Body of pancreas (tissue), 4 donors: ENCODE measurements around the gene FUT2. TPM values are rescaled to one million over a fixed set of nuclear protein-coding genes. Genes with fewer than 3 reads are reported as not detected.
"Not testable (repeated sequence)": the region's sequence is repeated elsewhere in the genome, so short reads cannot be mapped to it uniquely, and the experiment has no call there.

ENCODE experiments used
- ATAC-seq: fragments of 150-250 bp; one replicate; pipeline ENCODE4 v1.9.1; 2016
- DNase-seq, 4 donors: peaks; one replicate each; pipeline ENCODE4 v3.0.0-alpha.2; 2019
- H3K27ac ChIP-seq, 4 donors: fragments of 200-600 bp; sonication (generic); 1 replicate in 3 of 4; 2 replicates in 1 of 4; pipeline versions ENCODE4 v1.5.1 to v1.6.1; 2016 to 2019; ENCODE audit warnings: mild to moderate bottlenecking in 1 of 4, mixed read lengths in 1 of 4, moderate library complexity in 1 of 4
- H3K27me3 ChIP-seq, 2 donors: fragments of 200-600 bp; sonication (generic); one replicate each; pipeline ENCODE4 v1.6.0; 2016; ENCODE audit warnings: mild to moderate bottlenecking in 1 of 2
- H3K36me3 ChIP-seq, 2 donors: fragments of 200-600 bp; sonication (generic); replicated peaks in 1 of 2; 2 replicates each; pipeline ENCODE4 v1.5.1; 2016; ENCODE audit warnings: low read depth in 2 of 2; ENCODE audit not compliant: insufficient read depth in 1 of 2
- H3K4me1 ChIP-seq: fragments of 200-600 bp; sonication (generic); one replicate; pipeline ENCODE4 v1.6.0; 2016
- H3K4me3 ChIP-seq, 2 donors: fragments of 200-600 bp; sonication (generic); 1 replicate in 1 of 2; 2 replicates in 1 of 2; pipeline ENCODE4 v1.5.1; 2016 to 2019
- H3K9me3 ChIP-seq, 3 donors: fragments of 200-600 bp; sonication (generic); 1 replicate in 2 of 3; 2 replicates in 1 of 3; pipeline ENCODE4 v1.5.1; 2016
- CTCF ChIP-seq, 7 experiments: fragments of 450-650 bp in 4 of 7; fragments of 200-600 bp in 3 of 7; sonication (generic) in 3 of 7; IDR thresholded peaks; one replicate each; pipeline ENCODE4 v1.5.1; 2016 to 2019; ENCODE audit warnings: antibody characterized with exemption in 7 of 7
- POLR2A ChIP-seq, 3 donors: fragments of 450-650 bp; IDR thresholded peaks; one replicate each; pipeline ENCODE4 v1.6.1; 2016; ENCODE audit warnings: antibody characterized with exemption in 3 of 3, mild to moderate bottlenecking in 2 of 3
- WGBS, 2 donors: methylation state at CpG; one replicate each; pipeline ENCODE4 v1.1.5; 2017; 5-methylcytosine and 5-hydroxymethylcytosine counted together
- intact Hi-C: fragments of 100-400 bp; cut with DNase I; formaldehyde crosslinking; loops from one replicate; pipeline ENCODE4 v1.15.1; 2023
- total RNA-seq, 2 donors: library from RNA; depleted of rRNA; stranded (reverse); fragments of >200 nt; gene quantifications; one replicate each; pipeline ENCODE4 v1.1.0, GENCODE V29; 2016

The FUT2 gene
- total RNA-seq, 2 donors from 2014 or later = 2.0 to 3.4 TPM

DNA sequence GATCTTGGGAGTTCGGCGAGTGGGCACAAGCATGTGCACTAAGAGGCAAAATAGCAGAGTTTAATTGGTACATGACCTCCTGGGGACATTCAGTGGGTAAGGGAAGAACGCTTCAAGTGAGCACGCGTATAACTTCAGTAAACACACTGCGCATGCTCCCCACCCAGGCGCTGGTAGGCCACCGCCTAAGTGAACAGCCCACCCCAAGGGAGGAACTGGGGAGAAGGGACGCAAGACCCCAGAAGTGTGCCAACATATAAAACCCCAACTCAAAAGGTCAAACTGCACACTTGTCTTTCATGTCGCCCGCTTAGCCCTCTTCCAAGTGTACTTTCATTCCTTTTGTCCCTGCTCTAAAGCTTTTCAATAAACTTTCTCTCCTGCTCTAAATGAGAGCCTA, 12.4 kb upstream of the FUT2 start:
- Histone ChIP-seq H3K27ac (no peak overlapping the region), H3K4me3 (no peak overlapping the region), H3K36me3 (no peaks in the 10 kb centered on the region), H3K27me3 (no peaks in the 10 kb centered on the region), H3K9me3 (no peaks in the 10 kb centered on the region), H3K4me1 (peaks cover 19% of the 10 kb centered on the region)
- no peak for ATAC-seq
- TF ChIP-seq POLR2A (IDR thresholded peaks at IDR 0.05) (no peak), CTCF (IDR thresholded peaks at IDR 0.05) (no peak)
- WGBS, 2 donors = 73 to 88% methylated on average over 11 of the region's 11 CpGs
- intact Hi-C loops = no loop called here
- DNase-seq = peak in 2 of 4 donors; percentile 25 to 38

- no peak overlapping the region for H3K4me3 ChIP-seq
- intact Hi-C loops = no loop called here
- no peak for TF ChIP-seq POLR2A (IDR thresholded peaks at IDR 0.05)
- no peak for TF ChIP-seq CTCF (IDR thresholded peaks at IDR 0.05)
- H3K9me3 ChIP-seq = no peaks in the 10 kb centered on the region
- H3K27me3 ChIP-seq = no peaks in the 10 kb centered on the region
- no peak overlapping the region for H3K27ac ChIP-seq
- H3K4me1 ChIP-seq = peaks cover 15% of the 10 kb centered on the region
- DNase-seq = no peak
- no peak for ATAC-seq
- 86 to 91% methylated on average over 9 of the region's 9 CpGs for WGBS, 2 donors
- no peaks in the 10 kb centered on the region for H3K36me3 ChIP-seq
Measured at GRCh38 chr19:48685583-48685982, 10.2 kb upstream of the FUT2 start.

GRCh38 chr19:48686088-48686487, 9.7 kb upstream of the FUT2 start:
- intact Hi-C loops = no loop called here
- Histone ChIP-seq H3K4me1 (peaks cover 15% of the 10 kb centered on the region), H3K27me3 (no peaks in the 10 kb centered on the region), H3K36me3 (no peaks in the 10 kb centered on the region), H3K4me3 (no peak overlapping the region), H3K27ac (no peak overlapping the region), H3K9me3 (no peaks in the 10 kb centered on the region)
- TF ChIP-seq CTCF (IDR thresholded peaks at IDR 0.05) (no peak), POLR2A (IDR thresholded peaks at IDR 0.05) (no peak)
- ATAC-seq (no peak), DNase-seq (no peak)
- 89 to 94% methylated on average over 3 of the region's 3 CpGs for WGBS, 2 donors

- intact Hi-C loops, H3K4me3 ChIP-seq, H3K27ac ChIP-seq, ATAC-seq, H3K9me3 ChIP-seq, H3K36me3 ChIP-seq, H3K27me3 ChIP-seq, DNase-seq: not testable (repeated sequence)
- H3K4me1 ChIP-seq = peaks cover 15% of the 10 kb centered on the region
- 94 to 97% methylated on average over 7 of the region's 7 CpGs for WGBS, 2 donors
Measured at GRCh38 chr19:48686637-48687036, 9.1 kb upstream of the FUT2 start.

DNA sequence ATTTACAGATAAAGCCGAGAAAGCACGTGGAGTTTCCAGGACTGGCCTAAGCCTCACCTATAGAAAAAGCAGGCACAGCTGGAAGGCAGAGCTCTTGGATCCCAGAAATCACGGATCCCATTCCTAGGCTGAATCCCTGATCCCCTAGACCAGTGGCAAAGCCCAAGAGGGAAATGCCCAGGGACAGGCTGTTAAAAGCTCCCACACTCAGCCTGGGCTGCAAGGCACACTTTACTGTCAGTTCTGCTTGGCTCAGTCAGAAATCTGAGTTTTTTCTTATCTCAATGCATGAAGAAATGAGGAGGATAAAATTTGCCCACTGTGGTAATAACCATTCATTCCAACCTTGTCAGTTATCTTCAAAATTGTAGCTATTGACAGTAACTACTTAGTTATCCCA, 8.0 kb upstream of the FUT2 start:
- intact Hi-C loops = no loop called here

More for the DNA sequence above, 8.0 kb upstream of the FUT2 start:
- 86 to 100% methylated on average over 3 of the region's 3 CpGs for WGBS, 2 donors
- Histone ChIP-seq H3K4me3 (no peak overlapping the region), H3K27me3 (no peaks in the 10 kb centered on the region), H3K27ac (no peak overlapping the region), H3K4me1 (peaks cover 15% of the 10 kb centered on the region), H3K36me3 (no peaks in the 10 kb centered on the region), H3K9me3 (no peaks in the 10 kb centered on the region)
- DNase-seq (no peak), ATAC-seq (no peak)
- TF ChIP-seq CTCF (IDR thresholded peaks at IDR 0.05) (no peak), POLR2A (IDR thresholded peaks at IDR 0.05) (no peak)
